PFSK-1 (cell line): Measurements from ENCODE around the gene C9orf85.

Experiments
- POLR2AphosphoS5 ChIP-seq: IDR thresholded peaks from 2 replicates; pipeline ENCODE4 v1.6.1; 2012; ENCODE audit warnings: low read depth, mild to moderate bottlenecking, control low read depth, low read length, moderate library complexity
- SIN3A ChIP-seq: IDR thresholded peaks from 2 replicates; pipeline ENCODE4 v1.6.1; 2012; ENCODE audit warnings: mild to moderate bottlenecking, low read length, moderate library complexity, borderline replicate concordance; ENCODE audit not compliant: insufficient read depth
- TAF1 ChIP-seq: IDR thresholded peaks from 2 replicates; pipeline ENCODE4 v1.6.1; 2012; ENCODE audit warnings: low read length, control low read depth, borderline replicate concordance; ENCODE audit not compliant: insufficient read depth
- TF ChIP-seq, protein P1 (sequence below), 2 experiments: IDR thresholded peaks; 2 replicates each; pipeline versions ENCODE4 v1.6.1 to v1.8.0; 2011 to 2012; ENCODE audit warnings: low read depth in 2 of 2, low read length in 2 of 2, control low read depth in 1 of 2, inconsistent platforms in 1 of 2, mild to moderate bottlenecking in 1 of 2, moderate library complexity in 1 of 2; ENCODE audit not compliant: insufficient read depth in 1 of 2

- TF ChIP-seq, protein P1, sequence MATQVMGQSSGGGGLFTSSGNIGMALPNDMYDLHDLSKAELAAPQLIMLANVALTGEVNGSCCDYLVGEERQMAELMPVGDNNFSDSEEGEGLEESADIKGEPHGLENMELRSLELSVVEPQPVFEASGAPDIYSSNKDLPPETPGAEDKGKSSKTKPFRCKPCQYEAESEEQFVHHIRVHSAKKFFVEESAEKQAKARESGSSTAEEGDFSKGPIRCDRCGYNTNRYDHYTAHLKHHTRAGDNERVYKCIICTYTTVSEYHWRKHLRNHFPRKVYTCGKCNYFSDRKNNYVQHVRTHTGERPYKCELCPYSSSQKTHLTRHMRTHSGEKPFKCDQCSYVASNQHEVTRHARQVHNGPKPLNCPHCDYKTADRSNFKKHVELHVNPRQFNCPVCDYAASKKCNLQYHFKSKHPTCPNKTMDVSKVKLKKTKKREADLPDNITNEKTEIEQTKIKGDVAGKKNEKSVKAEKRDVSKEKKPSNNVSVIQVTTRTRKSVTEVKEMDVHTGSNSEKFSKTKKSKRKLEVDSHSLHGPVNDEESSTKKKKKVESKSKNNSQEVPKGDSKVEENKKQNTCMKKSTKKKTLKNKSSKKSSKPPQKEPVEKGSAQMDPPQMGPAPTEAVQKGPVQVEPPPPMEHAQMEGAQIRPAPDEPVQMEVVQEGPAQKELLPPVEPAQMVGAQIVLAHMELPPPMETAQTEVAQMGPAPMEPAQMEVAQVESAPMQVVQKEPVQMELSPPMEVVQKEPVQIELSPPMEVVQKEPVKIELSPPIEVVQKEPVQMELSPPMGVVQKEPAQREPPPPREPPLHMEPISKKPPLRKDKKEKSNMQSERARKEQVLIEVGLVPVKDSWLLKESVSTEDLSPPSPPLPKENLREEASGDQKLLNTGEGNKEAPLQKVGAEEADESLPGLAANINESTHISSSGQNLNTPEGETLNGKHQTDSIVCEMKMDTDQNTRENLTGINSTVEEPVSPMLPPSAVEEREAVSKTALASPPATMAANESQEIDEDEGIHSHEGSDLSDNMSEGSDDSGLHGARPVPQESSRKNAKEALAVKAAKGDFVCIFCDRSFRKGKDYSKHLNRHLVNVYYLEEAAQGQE (IDR thresholded peaks at IDR 0.05; ENCODE audit: insufficient read depth in 1 of 2, low read depth in 2 of 2, low read length in 2 of 2): no peak
- TF ChIP-seq TAF1 (no peak), POLR2AphosphoS5 (no peak), SIN3A (no peak)
Measured at GRCh38 chr9:71936066-71936465, 24.6 kb downstream of the C9orf85 start.
